ENCODE measurements around the gene PHF14.
"Not testable (repeated sequence)": the region's sequence is repeated elsewhere in the genome, so short reads cannot be mapped to it uniquely, and the experiment has no call there.

The PHF14 gene

GRCh38 chr7:10973061-10973941 lies at the start of gene PHF14:
Gene PHF14 (plus strand): TSS chr7:10973872. CDS start chr7:10974324, 452 bp downstream.
- DNase-seq (ENCODE audit: insufficient read length, low spot score) (peak; percentile 93), FAIRE-seq (peak; percentile 89)

- FAIRE-seq = no peak
- DNase-seq (ENCODE audit: insufficient read length, low spot score) = no peak
These were observed 49.3 kb upstream of the PHF14 start for GRCh38 chr7:10924370-10924769.

GRCh38 chr7:10928203-10928602 lies 45.5 kb upstream of the PHF14 start:
- DNase-seq (ENCODE audit: insufficient read length, low spot score); FAIRE-seq: not testable (repeated sequence)

- FAIRE-seq = no peak
- no peak for DNase-seq (ENCODE audit: insufficient read length, low spot score)
These were observed 43.1 kb upstream of the PHF14 start for GRCh38 chr7:10930551-10930950.

GRCh38 chr7:10931161-10931560 lies 42.5 kb upstream of the PHF14 start:
- DNase-seq (ENCODE audit: insufficient read length, low spot score) = no peak

GRCh38 chr7:10934292-10934691 lies 39.4 kb upstream of the PHF14 start:
- no peak for FAIRE-seq
- DNase-seq (ENCODE audit: insufficient read length, low spot score) = no peak

More at GRCh38 chr7:10931161-10931560, 42.5 kb upstream of the PHF14 start:
- FAIRE-seq = no peak

- peak; percentile 4 for FAIRE-seq
- peak; percentile 12 for DNase-seq (ENCODE audit: insufficient read length, low spot score)
These were observed 34.3 kb upstream of the PHF14 start for GRCh38 chr7:10939237-10939910.

GRCh38 chr7:10939911-10940703 lies 33.6 kb upstream of the PHF14 start:
- DNase-seq (ENCODE audit: insufficient read length, low spot score) (peak; percentile 94), FAIRE-seq (peak; percentile 58)

- FAIRE-seq (no peak), DNase-seq (ENCODE audit: insufficient read length, low spot score) (no peak)
These were observed 32.8 kb upstream of the PHF14 start for GRCh38 chr7:10940704-10941355.

- DNase-seq (ENCODE audit: insufficient read length, low spot score) (no peak), FAIRE-seq (no peak)
These were observed 23.2 kb upstream of the PHF14 start for GRCh38 chr7:10950494-10950893.

- DNase-seq (ENCODE audit: insufficient read length, low spot score); FAIRE-seq: not testable (repeated sequence)
These were observed 22.6 kb upstream of the PHF14 start for GRCh38 chr7:10950974-10951578.

- no peak for DNase-seq (ENCODE audit: insufficient read length, low spot score)
- no peak for FAIRE-seq
These were observed 21.1 kb upstream of the PHF14 start for GRCh38 chr7:10952588-10952987.

GRCh38 chr7:10953078-10953750 lies 20.5 kb upstream of the PHF14 start:
- FAIRE-seq; DNase-seq (ENCODE audit: insufficient read length, low spot score): not testable (repeated sequence)

GRCh38 chr7:10956528-10956927 lies 17.1 kb upstream of the PHF14 start:
- FAIRE-seq = no peak
- DNase-seq (ENCODE audit: insufficient read length, low spot score) = no peak

- not testable (repeated sequence) for DNase-seq (ENCODE audit: insufficient read length, low spot score); FAIRE-seq
These were observed 13.4 kb upstream of the PHF14 start for GRCh38 chr7:10960242-10960641.

GRCh38 chr7:10965016-10965415 lies 8.7 kb upstream of the PHF14 start:
- FAIRE-seq; DNase-seq (ENCODE audit: insufficient read length, low spot score): not testable (repeated sequence)

- FAIRE-seq = no peak
- no peak for DNase-seq (ENCODE audit: insufficient read length, low spot score)
These were observed 1.5 kb upstream of the PHF14 start for GRCh38 chr7:10972174-10972573.

- no peak for FAIRE-seq
These were observed 555 bp downstream of the PHF14 start for GRCh38 chr7:10973942-10974911.

More at GRCh38 chr7:10973942-10974911, 555 bp downstream of the PHF14 start:
- DNase-seq (ENCODE audit: insufficient read length, low spot score) = peak; percentile 13

Data from HTR-8/SVneo (cell line).